ENCODE results near the gene CCDC81.
A peak's percentile ranks its signal among the peaks of the same experiment; 100 is the strongest.

Gene CCDC81

GRCh38 chr11:86464509-86465221, 90.0 kb downstream of the CCDC81 start:
- DNase-seq (ENCODE audit: low spot score), result peak; percentile 15

GRCh38 chr11:86468169-86468568, 93.5 kb downstream of the CCDC81 start:
- DNase-seq (ENCODE audit: low spot score), result no peak

- DNase-seq (ENCODE audit: low spot score), result no peak
Observed at GRCh38 chr11:86469491-86470388, 95.1 kb downstream of the CCDC81 start.

Data from SW480 (cell line).